ENCODE data around the gene IL24. TPM values are rescaled to one million over a fixed set of nuclear protein-coding genes. Genes with fewer than 3 reads are reported as not detected.

IL24 gene
- polyA plus RNA-seq, 3 donors = 0.16 TPM; not detected in 2

- no peak overlapping the region for H3K4me3 ChIP-seq (replicated peaks in 1 of 3; ENCODE audit: low read depth in 2 of 3, low read length in 3 of 3)
- H3K9me3 ChIP-seq (replicated peaks in 1 of 2; ENCODE audit: control insufficient read depth in 1 of 2, insufficient read depth in 1 of 2, low read length in 2 of 2) = no peaks in the 10 kb centered on the region
- peaks cover 0 to 2% of the 10 kb centered on the region in 2 donors for H3K27me3 ChIP-seq (ENCODE audit: control insufficient read depth in 2 of 2, insufficient read depth in 2 of 2, low read length in 2 of 2)
- peak overlapping the region in 1 of 7 donors; percentile 27 for H3K27ac Mint-ChIP-seq
- H2AFZ ChIP-seq (ENCODE audit: insufficient read depth, low read depth, low read length, poor library complexity, severe bottlenecking) = no peak overlapping the region
- H3K36me3 Mint-ChIP-seq = no peaks in the 10 kb centered on the region
- no peaks in the 10 kb centered on the region for H3K9me3 Mint-ChIP-seq
- intact Hi-C loops (cut with micrococcal nuclease) = no loop called here
- no peak overlapping the region for H3K9ac ChIP-seq (ENCODE audit: insufficient read depth, low read length, poor library complexity, severe bottlenecking)
- peaks cover 2 to 3% of the 10 kb centered on the region in 2 donors for H3K4me1 ChIP-seq (ENCODE audit: control insufficient read depth in 1 of 2, insufficient read depth in 2 of 2, low read length in 2 of 2)
- no peaks in the 10 kb centered on the region for H3K36me3 ChIP-seq (replicated peaks in 1 of 2; ENCODE audit: control insufficient read depth in 1 of 2, insufficient read depth in 2 of 2, low read length in 2 of 2)
- 100% methylated on average over 1 of the region's 3 CpGs for WGBS (ENCODE audit: insufficient coverage)
- no peaks in the 10 kb centered on the region for H3K79me2 ChIP-seq (ENCODE audit: insufficient read depth, low read length)
- H3K27me3 Mint-ChIP-seq (ENCODE audit: low read depth in 3 of 3) = peaks cover 14 to 24% (median 14%) of the 10 kb centered on the region in 3 donors
- no peak overlapping the region for H3K4me2 ChIP-seq (replicated peaks; ENCODE audit: extremely low read depth, low read length, poor library complexity, severe bottlenecking)
- H3K4me1 Mint-ChIP-seq = peaks cover 6% of the 10 kb centered on the region
- H4K20me1 ChIP-seq (ENCODE audit: insufficient read depth, low read length) = no peaks in the 10 kb centered on the region
- H3K27ac ChIP-seq (ENCODE audit: low read depth in 1 of 2, low read length in 2 of 2) = no peak overlapping the region
- no peak overlapping the region for H3K4me3 Mint-ChIP-seq
- DNase-seq = no peak
- TF ChIP-seq CTCF (IDR thresholded peaks at IDR 0.05) = no peak
Observed at GRCh38 chr1:206940588-206940936, 43.3 kb downstream of the IL24 start.

- H4K20me1 ChIP-seq (ENCODE audit: insufficient read depth, low read length) = no peaks in the 10 kb centered on the region
- H3K4me1 ChIP-seq (ENCODE audit: control insufficient read depth in 1 of 2, insufficient read depth in 2 of 2, low read length in 2 of 2) = peaks cover 4 to 5% of the 10 kb centered on the region in 2 donors
- H3K4me3 ChIP-seq (replicated peaks in 1 of 3; ENCODE audit: low read depth in 2 of 3, low read length in 3 of 3) = no peak overlapping the region
- Mint-ChIP-seq H3K4me1 (peaks cover 7% of the 10 kb centered on the region), H3K27me3 (ENCODE audit: low read depth in 3 of 3) (peaks cover 10 to 22% (median 11%) of the 10 kb centered on the region in 3 donors), H3K27ac (no peak overlapping the region), H3K36me3 (no peaks in the 10 kb centered on the region), H3K4me3 (no peak overlapping the region), H3K9me3 (no peaks in the 10 kb centered on the region)
- TF ChIP-seq CTCF (IDR thresholded peaks at IDR 0.05) = no peak
- 100% methylated on average over 1 of the region's 6 CpGs for WGBS (ENCODE audit: insufficient coverage)
- H3K27ac ChIP-seq (ENCODE audit: low read depth in 1 of 2, low read length in 2 of 2) = no peak overlapping the region
- H3K9ac ChIP-seq (ENCODE audit: insufficient read depth, low read length, poor library complexity, severe bottlenecking) = no peak overlapping the region
- H3K79me2 ChIP-seq (ENCODE audit: insufficient read depth, low read length) = no peaks in the 10 kb centered on the region
- peaks cover 0 to 2% of the 10 kb centered on the region in 2 donors for H3K27me3 ChIP-seq (ENCODE audit: control insufficient read depth in 2 of 2, insufficient read depth in 2 of 2, low read length in 2 of 2)
- H2AFZ ChIP-seq (ENCODE audit: insufficient read depth, low read depth, low read length, poor library complexity, severe bottlenecking) = no peak overlapping the region
- no peak for DNase-seq
- intact Hi-C loops (cut with micrococcal nuclease) = no loop called here
- no peak overlapping the region for H3K4me2 ChIP-seq (replicated peaks; ENCODE audit: extremely low read depth, low read length, poor library complexity, severe bottlenecking)
- no peaks in the 10 kb centered on the region for H3K36me3 ChIP-seq (replicated peaks in 1 of 2; ENCODE audit: control insufficient read depth in 1 of 2, insufficient read depth in 2 of 2, low read length in 2 of 2)
- H3K9me3 ChIP-seq (replicated peaks in 1 of 2; ENCODE audit: control insufficient read depth in 1 of 2, insufficient read depth in 1 of 2, low read length in 2 of 2) = no peaks in the 10 kb centered on the region
Observed at GRCh38 chr1:206941766-206942418, 44.6 kb downstream of the IL24 start.

All from CD14-positive monocyte (primary cell).